ENCODE measurements around the gene UBR4.

Gene UBR4

GRCh38 chr1:19065526-19066247, 144.4 kb downstream of the UBR4 start:
- TF ChIP-seq USF1 (IDR thresholded peaks at IDR 0.05) (no peak), TEAD4 (IDR thresholded peaks at IDR 0.05) (no peak), CREB1 (IDR thresholded peaks at IDR 0.05; ENCODE audit: low read depth) (no peak), FOXM1 (IDR thresholded peaks at IDR 0.05; ENCODE audit: borderline replicate concordance, low read depth) (no peak), TAF1 (IDR thresholded peaks at IDR 0.05; ENCODE audit: low read depth) (no peak), RAD21 (IDR thresholded peaks at IDR 0.05; ENCODE audit: low read depth) (no peak), CEBPB (IDR thresholded peaks at IDR 0.05) (no peak), EP300 (IDR thresholded peaks at IDR 0.05; ENCODE audit: borderline replicate concordance) (no peak), EGR1 (IDR thresholded peaks at IDR 0.05) (no peak), ZBTB7A (IDR thresholded peaks at IDR 0.05; ENCODE audit: low read depth) (no peak), YY1 (IDR thresholded peaks at IDR 0.05; ENCODE audit: low read depth) (no peak), NFIC (IDR thresholded peaks at IDR 0.05) (no peak), TCF12 (IDR thresholded peaks at IDR 0.05; ENCODE audit: low read depth) (no peak)
- TF ChIP-seq, protein P1, sequence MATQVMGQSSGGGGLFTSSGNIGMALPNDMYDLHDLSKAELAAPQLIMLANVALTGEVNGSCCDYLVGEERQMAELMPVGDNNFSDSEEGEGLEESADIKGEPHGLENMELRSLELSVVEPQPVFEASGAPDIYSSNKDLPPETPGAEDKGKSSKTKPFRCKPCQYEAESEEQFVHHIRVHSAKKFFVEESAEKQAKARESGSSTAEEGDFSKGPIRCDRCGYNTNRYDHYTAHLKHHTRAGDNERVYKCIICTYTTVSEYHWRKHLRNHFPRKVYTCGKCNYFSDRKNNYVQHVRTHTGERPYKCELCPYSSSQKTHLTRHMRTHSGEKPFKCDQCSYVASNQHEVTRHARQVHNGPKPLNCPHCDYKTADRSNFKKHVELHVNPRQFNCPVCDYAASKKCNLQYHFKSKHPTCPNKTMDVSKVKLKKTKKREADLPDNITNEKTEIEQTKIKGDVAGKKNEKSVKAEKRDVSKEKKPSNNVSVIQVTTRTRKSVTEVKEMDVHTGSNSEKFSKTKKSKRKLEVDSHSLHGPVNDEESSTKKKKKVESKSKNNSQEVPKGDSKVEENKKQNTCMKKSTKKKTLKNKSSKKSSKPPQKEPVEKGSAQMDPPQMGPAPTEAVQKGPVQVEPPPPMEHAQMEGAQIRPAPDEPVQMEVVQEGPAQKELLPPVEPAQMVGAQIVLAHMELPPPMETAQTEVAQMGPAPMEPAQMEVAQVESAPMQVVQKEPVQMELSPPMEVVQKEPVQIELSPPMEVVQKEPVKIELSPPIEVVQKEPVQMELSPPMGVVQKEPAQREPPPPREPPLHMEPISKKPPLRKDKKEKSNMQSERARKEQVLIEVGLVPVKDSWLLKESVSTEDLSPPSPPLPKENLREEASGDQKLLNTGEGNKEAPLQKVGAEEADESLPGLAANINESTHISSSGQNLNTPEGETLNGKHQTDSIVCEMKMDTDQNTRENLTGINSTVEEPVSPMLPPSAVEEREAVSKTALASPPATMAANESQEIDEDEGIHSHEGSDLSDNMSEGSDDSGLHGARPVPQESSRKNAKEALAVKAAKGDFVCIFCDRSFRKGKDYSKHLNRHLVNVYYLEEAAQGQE (IDR thresholded peaks at IDR 0.05; ENCODE audit: low read depth): no peak
- TF ChIP-seq, protein P2, sequence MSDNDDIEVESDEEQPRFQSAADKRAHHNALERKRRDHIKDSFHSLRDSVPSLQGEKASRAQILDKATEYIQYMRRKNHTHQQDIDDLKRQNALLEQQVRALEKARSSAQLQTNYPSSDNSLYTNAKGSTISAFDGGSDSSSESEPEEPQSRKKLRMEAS (IDR thresholded peaks at IDR 0.05): no peak

DNA sequence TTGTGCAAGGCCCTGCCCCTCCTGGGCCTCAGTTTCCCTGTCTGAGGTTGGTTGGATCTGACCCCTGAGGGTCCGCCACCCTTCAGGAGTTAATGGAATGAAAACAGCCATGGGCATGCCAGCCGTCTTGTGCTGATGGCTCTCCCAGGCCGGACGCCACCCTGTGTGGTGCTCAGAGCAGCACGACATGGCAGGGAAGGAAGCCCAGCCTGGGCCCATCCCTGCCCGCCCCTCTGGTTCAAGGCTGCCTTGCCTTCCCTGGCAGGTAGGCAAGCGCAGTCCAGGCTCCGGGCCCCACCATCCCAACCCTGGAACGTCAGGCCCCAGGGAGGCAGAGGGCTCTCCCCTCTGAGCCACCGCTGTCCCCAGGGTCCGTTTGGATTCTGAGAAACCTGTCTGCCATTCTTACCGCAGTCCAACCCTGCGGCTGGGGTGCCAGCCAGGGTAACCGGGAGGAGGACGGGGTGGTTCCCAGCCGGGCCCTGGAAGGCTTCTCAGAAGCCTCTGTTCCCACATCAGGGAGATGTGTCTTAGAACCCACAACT, 145.1 kb downstream of the UBR4 start:
- no peak for TF ChIP-seq EGR1 (IDR thresholded peaks at IDR 0.05)
- TF ChIP-seq TEAD4 (IDR thresholded peaks at IDR 0.05): no peak
- TF ChIP-seq, protein P1 (IDR thresholded peaks at IDR 0.05; ENCODE audit: low read depth): no peak
- no peak for TF ChIP-seq YY1 (IDR thresholded peaks at IDR 0.05; ENCODE audit: low read depth)
- no peak for TF ChIP-seq FOXM1 (IDR thresholded peaks at IDR 0.05; ENCODE audit: borderline replicate concordance, low read depth)
- TF ChIP-seq TCF12 (IDR thresholded peaks at IDR 0.05; ENCODE audit: low read depth): no peak
- TF ChIP-seq USF1 (IDR thresholded peaks at IDR 0.05): no peak
- TF ChIP-seq TAF1 (IDR thresholded peaks at IDR 0.05; ENCODE audit: low read depth): no peak
- TF ChIP-seq, protein P2 (IDR thresholded peaks at IDR 0.05): no peak
- no peak for TF ChIP-seq ZBTB7A (IDR thresholded peaks at IDR 0.05; ENCODE audit: low read depth)
- no peak for TF ChIP-seq CREB1 (IDR thresholded peaks at IDR 0.05; ENCODE audit: low read depth)
- TF ChIP-seq NFIC (IDR thresholded peaks at IDR 0.05): no peak
- TF ChIP-seq CEBPB (IDR thresholded peaks at IDR 0.05): no peak
- TF ChIP-seq RAD21 (IDR thresholded peaks at IDR 0.05; ENCODE audit: low read depth): no peak
- no peak for TF ChIP-seq EP300 (IDR thresholded peaks at IDR 0.05; ENCODE audit: borderline replicate concordance)

- TF ChIP-seq, protein P1 (IDR thresholded peaks at IDR 0.05; ENCODE audit: low read depth): no peak
- TF ChIP-seq TAF1 (IDR thresholded peaks at IDR 0.05; ENCODE audit: low read depth): no peak
- TF ChIP-seq CREB1 (IDR thresholded peaks at IDR 0.05; ENCODE audit: low read depth): no peak
- no peak for TF ChIP-seq YY1 (IDR thresholded peaks at IDR 0.05; ENCODE audit: low read depth)
- no peak for TF ChIP-seq EP300 (IDR thresholded peaks at IDR 0.05; ENCODE audit: borderline replicate concordance)
- TF ChIP-seq TEAD4 (IDR thresholded peaks at IDR 0.05): no peak
These were observed 146.9 kb downstream of the UBR4 start for GRCh38 chr1:19063122-19063521.
